ENCODE measurements around the gene SDHB.
A peak's percentile ranks its signal among the peaks of the same experiment; 100 is the strongest.

SDHB gene

DNA sequence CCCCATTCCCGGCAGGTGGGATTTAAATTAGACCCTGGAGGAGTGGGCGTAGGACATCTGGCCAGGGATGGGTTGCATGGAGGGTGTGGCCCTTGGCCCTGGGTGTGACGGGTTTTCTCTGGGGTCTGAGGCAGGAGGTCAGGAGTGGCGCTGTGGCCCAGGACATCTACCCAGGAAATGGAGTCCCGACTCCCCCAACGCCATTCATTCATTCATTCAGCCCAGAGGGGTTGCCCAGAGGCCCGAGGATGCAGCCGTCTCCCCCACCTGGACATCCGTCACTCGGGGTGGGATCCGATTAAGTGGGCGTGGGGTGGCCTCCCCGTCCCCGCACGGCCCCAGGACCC is 42.8 kb downstream of the SDHB start:
- TF ChIP-seq CTCF (IDR thresholded peaks at IDR 0.05; ENCODE audit: insufficient read depth, low read depth, low read length, missing control alignments) = no peak
- H3K4me3 ChIP-seq (ENCODE audit: low read length) = peak overlapping the region; percentile 64
- no peak for DNase-seq (ENCODE audit: low read depth)

DNA sequence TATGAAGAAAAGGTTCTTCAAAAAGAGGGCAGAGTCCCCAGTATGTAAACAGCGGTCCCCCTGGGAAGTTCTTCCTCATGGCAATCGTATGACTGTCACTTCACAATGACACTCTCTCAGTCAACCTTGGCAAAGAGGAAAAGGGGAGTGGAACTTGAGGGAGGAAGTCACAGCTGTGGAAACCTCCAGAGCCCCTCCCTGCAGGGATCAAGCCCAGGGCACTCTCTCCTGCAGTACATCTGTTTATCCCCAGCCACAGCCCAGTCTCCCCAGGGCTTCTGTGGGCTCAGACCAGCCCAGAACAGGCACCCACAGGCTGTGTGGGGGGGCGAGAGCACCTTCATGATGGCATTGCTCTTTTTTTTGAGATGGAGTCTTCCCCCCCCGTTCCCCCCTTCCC is 44.1 kb downstream of the SDHB start:
- TF ChIP-seq CTCF (IDR thresholded peaks at IDR 0.05; ENCODE audit: insufficient read depth, low read depth, low read length, missing control alignments) = no peak
- H3K4me3 ChIP-seq (ENCODE audit: low read length) = no peak overlapping the region

DNA sequence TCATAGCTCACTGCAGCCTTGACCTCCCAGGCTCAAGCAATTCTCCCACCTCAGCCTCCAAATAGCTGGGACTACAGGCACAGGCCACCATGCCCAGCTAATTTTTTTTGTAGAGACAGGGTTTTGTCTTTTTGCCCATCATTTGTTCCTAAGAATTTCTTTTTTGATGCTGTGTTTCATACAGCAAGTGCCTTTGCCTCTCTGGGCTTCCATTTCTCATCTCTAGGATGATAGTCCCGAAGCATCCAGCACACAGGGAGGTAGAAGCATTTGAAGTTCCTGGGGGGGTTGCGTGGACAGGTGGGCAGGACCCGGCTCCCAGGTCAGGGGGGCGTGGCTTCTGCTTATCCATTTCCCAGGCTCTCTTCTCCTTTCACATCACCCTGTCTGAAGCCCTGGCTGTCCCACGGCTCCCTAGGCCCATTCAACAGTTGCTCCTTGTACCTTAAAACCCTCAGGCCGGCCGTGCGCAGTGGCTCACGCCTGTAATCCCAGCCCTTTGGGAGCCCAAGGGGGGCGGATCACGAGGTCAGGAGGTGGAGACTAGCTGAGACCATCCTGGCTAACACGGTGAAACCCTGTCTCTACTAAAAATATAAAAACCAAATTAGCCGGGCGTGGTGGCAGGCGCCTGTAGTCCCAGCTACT is 45.5 kb downstream of the SDHB start:
- no peak overlapping the region for H3K4me3 ChIP-seq (ENCODE audit: low read length)
- DNase-seq (ENCODE audit: low read depth) = no peak
- TF ChIP-seq CTCF (IDR thresholded peaks at IDR 0.05; ENCODE audit: insufficient read depth, low read depth, low read length, missing control alignments) = no peak

More for the DNA sequence above, 44.1 kb downstream of the SDHB start:
- DNase-seq (ENCODE audit: low read depth) = no peak

DNA sequence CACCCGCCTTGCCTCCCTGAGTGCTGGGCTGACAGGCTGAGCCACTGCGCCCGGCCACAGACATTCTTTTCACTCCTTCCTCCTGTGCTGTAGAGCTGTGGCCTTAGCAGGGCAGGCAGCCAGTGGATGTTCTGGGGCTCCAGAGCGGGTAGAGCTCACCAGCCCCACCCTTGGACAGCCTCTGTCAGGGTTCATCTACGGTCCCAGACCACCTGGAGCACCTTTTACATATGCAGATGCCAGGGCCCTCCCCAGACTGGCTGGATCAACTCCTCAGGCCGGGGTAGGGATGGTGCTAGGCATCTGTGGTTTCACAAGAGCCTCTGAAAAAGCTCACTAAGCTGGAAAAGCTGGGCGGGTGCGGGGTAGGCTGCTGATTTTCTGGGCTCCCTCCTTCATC is 46.7 kb downstream of the SDHB start:
- no peak for TF ChIP-seq CTCF (IDR thresholded peaks at IDR 0.05; ENCODE audit: insufficient read depth, low read depth, low read length, missing control alignments)
- no peak for DNase-seq (ENCODE audit: low read depth)
- no peak overlapping the region for H3K4me3 ChIP-seq (ENCODE audit: low read length)

DNA sequence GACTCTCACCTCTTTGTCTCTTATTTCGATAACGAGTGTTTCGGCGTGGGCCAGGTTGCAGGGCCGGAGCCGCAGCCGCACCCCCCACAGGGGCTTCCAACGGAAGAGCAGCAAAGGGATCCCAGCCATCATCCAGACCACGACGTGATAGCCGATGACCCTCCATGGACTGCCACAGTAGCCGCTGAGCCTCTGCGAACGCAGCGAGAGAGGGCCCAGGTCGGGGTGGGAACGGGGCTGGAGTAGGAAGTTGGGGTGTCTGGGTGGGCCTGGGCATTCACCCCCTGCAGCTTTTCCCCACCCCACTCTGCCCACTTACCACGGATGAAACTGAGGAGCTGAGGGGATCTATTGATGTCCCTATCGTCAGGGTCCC is 48.5 kb downstream of the SDHB start:
- no peak for DNase-seq (ENCODE audit: low read depth)
- TF ChIP-seq CTCF (IDR thresholded peaks at IDR 0.05; ENCODE audit: insufficient read depth, low read depth, low read length, missing control alignments) = no peak
- no peak overlapping the region for H3K4me3 ChIP-seq (ENCODE audit: low read length)

GRCh38 chr1:17004466-17005364 is 49.1 kb downstream of the SDHB start:
- no peak for TF ChIP-seq CTCF (IDR thresholded peaks at IDR 0.05; ENCODE audit: insufficient read depth, low read depth, low read length, missing control alignments)
- no peak overlapping the region for H3K4me3 ChIP-seq (ENCODE audit: low read length)
- no peak for DNase-seq (ENCODE audit: low read depth)

Data from epithelial cell of esophagus (primary cell).